Heart right ventricle (tissue), 16 donors: ENCODE data around the gene BCAS4. TPM values are rescaled to one million over a fixed set of nuclear protein-coding genes. Genes with fewer than 3 reads are reported as not detected.

Experiments
- ATAC-seq, 8 donors: fragments of 200-7000 bp; cut with Tn5 transposase; one replicate each; pipeline ENCODE4 v1.9.1; 2020; ENCODE audit warnings: mild to moderate bottlenecking in 8 of 8, moderate library complexity in 8 of 8, moderate number of reproducible peaks in 1 of 8
- DNase-seq, 2 donors: peaks; one replicate each; pipeline ENCODE4 v3.0.0-alpha.2; 2020
- H3K27ac ChIP-seq, 10 donors: fragments of 200-600 bp; sonication (generic) in 2 of 10; one replicate each; pipeline versions ENCODE4 v1.5.0 to v1.8.0; 2020 to 2022; ENCODE audit warnings: mild to moderate bottlenecking in 3 of 10
- H3K27me3 ChIP-seq, 7 donors: fragments of 200-600 bp; one replicate each; pipeline ENCODE4 v1.8.0; 2021 to 2022; ENCODE audit warnings: mild to moderate bottlenecking in 2 of 7
- H3K36me3 ChIP-seq, 9 donors: fragments of 200-600 bp; sonication (generic) in 1 of 9; one replicate each; pipeline versions ENCODE4 v1.5.0 to v1.8.0; 2020 to 2022; ENCODE audit warnings: mild to moderate bottlenecking in 2 of 9
- H3K4me1 ChIP-seq, 9 donors: fragments of 200-600 bp; sonication (generic) in 1 of 9; one replicate each; pipeline versions ENCODE4 v1.5.0 to v1.8.0; 2020 to 2022; ENCODE audit warnings: mild to moderate bottlenecking in 4 of 9
- H3K4me3 ChIP-seq, 10 donors: fragments of 200-600 bp; sonication (generic) in 2 of 10; one replicate each; pipeline versions ENCODE4 v1.5.0 to v1.8.0; 2020 to 2022; ENCODE audit warnings: mild to moderate bottlenecking in 7 of 10, moderate library complexity in 2 of 10
- H3K9me3 ChIP-seq, 11 donors: fragments of 200-600 bp in 10 of 11; sonication (generic) in 2 of 11; one replicate each; pipeline versions ENCODE4 v1.5.0 to v1.8.0; 2013 to 2022; ENCODE audit warnings: mild to moderate bottlenecking in 2 of 11, control low read depth in 1 of 11, moderate library complexity in 1 of 11
- WGBS, 2 donors: extraction: QIAGEN DNeasy Blood & Tissue Kit; methylation state at CpG; one replicate each; pipeline ENCODE4 v1.1.7; 2013; ENCODE audit warnings: inconsistent platforms in 1 of 2; 5-methylcytosine and 5-hydroxymethylcytosine counted together
- intact Hi-C, 10 donors: fragments of 100-400 bp; cut with DNase I; formaldehyde crosslinking; loops; one replicate each; pipeline versions ENCODE4 v1.11.1 to v1.14.2; 2022
- polyA plus RNA-seq, 2 donors: library from polyadenylated mRNA; stranded (reverse); fragments of 200-250 nt; gene quantifications; one replicate each; pipeline ENCODE4 v1.2.3, GENCODE V29; 2013
- total RNA-seq, 10 donors: library from RNA; stranded (reverse); fragmentation: NEBNext Ultra II Directional in 3 of 10; extraction: Animal tissue kit (Norgen Biotek cat#: 25700) in 3 of 10; gene quantifications; one replicate each; pipeline versions ENCODE4 v1.2.1 to v1.2.4, GENCODE V29; 2021 to 2023
- TF ChIP-seq, protein P1 (sequence below), 9 donors: fragments of 200-600 bp; sonication (generic) in 2 of 9; IDR thresholded peaks; one replicate each; pipeline versions ENCODE4 v1.5.0 to v1.8.0; 2021 to 2022; ENCODE audit warnings: antibody characterized with exemption in 9 of 9, mild to moderate bottlenecking in 5 of 9, moderate library complexity in 1 of 9
- donor health status: Arrhythmogenic right ventricular cardiomyopathy.
- donor health status: ischemic (EF 13 %, LVEDD 7.1; RV severe dilation, severe dysfunction).
- donor health status: healthy with polysubstance abuse.
- donor health status: DM: no; HTN: yes; CAD: no.
- donor health status: DM: no; HTN: no; CAD: no.
- donor health status: ischemic (EF 25% LVEDD 6.9; RV normal size, moderate dysfunction).
- donor health status: ischemic (EF 25% LVEDD 5.7; RV mildly dilated, moderate dysfunction).
- donor health status: healthy.
- donor health status: DM: yes; HTN: yes; CAD: no.
- donor health status: Ischemic cardiomyopathy.
- donor health status: ischemic (EF 35%, LVEDD 5.7; RV mildly dilated, moderate dysfunction).
- donor health status: nonischemic (EF 11% LVEDD 7.7; RV severe dilation, severe dysfunction).
- donor health status: DM: yes; HTN: yes; CAD: no.
- donor health status: PGD.
- donor health status: ischemic (EF 29% LVEDD 5.4; RV normal size, mild dysfunction).
- donor health status: nonischemic (EF 23%, LVEDD 6.1; RV moderate dilation, normal function).

Gene BCAS4
- total and polyA plus RNA-seq, 12 donors: 0.54 to 3.6 (median 2.2) TPM

DNA sequence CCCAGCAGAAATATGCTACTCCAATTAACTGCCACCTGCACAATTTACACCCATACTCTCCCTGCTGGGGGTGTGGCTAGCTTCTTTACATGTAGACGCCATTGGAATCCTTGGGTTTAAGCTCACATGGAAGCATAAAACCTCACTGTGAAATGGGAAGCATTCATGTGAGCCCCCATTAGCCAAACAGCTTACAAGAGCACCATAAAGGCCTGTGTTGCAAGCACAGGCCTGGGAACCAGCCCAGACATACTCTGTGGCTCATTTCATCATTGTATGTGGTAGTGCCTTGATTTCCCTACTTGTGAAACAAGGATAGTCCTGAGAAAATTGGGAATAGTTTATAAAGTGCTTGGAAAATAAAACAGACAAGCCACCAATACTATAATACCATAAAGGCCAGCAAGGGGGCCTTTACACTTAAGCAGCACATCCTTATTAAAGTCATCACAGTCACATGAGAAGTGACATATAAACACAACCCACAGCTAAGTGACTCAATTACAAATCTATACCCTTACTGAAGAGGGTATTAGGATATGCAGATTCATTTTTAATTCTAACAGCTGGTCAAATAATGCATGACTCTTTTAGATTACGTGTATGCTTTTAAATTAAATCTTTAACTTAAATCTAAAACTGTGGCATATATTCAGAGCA lies 129.5 kb downstream of the BCAS4 start:
- no peak overlapping the region for H3K27ac ChIP-seq
- no peaks in the 10 kb centered on the region for H3K27me3 ChIP-seq
- WGBS, 2 donors: 53 to 62% methylated on average over 2 of the region's 2 CpGs
- no peak overlapping the region for H3K4me3 ChIP-seq
- TF ChIP-seq, protein P1, sequence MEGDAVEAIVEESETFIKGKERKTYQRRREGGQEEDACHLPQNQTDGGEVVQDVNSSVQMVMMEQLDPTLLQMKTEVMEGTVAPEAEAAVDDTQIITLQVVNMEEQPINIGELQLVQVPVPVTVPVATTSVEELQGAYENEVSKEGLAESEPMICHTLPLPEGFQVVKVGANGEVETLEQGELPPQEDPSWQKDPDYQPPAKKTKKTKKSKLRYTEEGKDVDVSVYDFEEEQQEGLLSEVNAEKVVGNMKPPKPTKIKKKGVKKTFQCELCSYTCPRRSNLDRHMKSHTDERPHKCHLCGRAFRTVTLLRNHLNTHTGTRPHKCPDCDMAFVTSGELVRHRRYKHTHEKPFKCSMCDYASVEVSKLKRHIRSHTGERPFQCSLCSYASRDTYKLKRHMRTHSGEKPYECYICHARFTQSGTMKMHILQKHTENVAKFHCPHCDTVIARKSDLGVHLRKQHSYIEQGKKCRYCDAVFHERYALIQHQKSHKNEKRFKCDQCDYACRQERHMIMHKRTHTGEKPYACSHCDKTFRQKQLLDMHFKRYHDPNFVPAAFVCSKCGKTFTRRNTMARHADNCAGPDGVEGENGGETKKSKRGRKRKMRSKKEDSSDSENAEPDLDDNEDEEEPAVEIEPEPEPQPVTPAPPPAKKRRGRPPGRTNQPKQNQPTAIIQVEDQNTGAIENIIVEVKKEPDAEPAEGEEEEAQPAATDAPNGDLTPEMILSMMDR (IDR thresholded peaks at IDR 0.05): no peak
- H3K9me3 ChIP-seq: no peaks in the 10 kb centered on the region
- no peak for ATAC-seq
- DNase-seq: no peak
- intact Hi-C loops: loop anchor here in 1 of 10 donors (10.0 kb wide), 2 partner anchors 100 to 130 kb away; partner anchors contain the start of gene BCAS4
- peaks cover 0 to 65% (median 5%) of the 10 kb centered on the region in 9 donors for H3K36me3 ChIP-seq
- H3K4me1 ChIP-seq: peaks cover 2 to 97% (median 81%) of the 10 kb centered on the region in 9 donors

DNA sequence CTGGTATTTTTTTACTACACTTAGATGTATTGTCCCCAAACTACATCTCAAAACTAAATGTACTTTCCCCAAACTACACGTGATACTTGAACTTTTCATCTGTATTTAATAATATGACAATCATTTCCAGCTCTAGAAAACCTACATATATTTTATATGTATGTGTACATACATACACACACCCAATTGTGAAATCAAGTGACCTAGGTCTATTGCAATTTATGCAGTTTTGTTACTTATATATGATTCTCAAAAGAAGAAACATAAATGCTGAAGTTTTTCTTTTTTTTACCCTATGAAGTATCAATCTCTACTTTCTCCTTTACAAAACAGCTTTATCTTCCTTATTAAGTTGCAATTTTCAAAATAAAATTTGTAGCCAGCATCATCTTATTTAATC lies 131.7 kb downstream of the BCAS4 start:
- ATAC-seq: no peak
- Histone ChIP-seq H3K4me1 (peaks cover 2 to 81% (median 72%) of the 10 kb centered on the region in 9 donors), H3K9me3 (no peaks in the 10 kb centered on the region), H3K36me3 (peaks cover 0 to 57% (median 5%) of the 10 kb centered on the region in 9 donors), H3K4me3 (no peak overlapping the region), H3K27ac (no peak overlapping the region), H3K27me3 (no peaks in the 10 kb centered on the region)
- 50 to 51% methylated on average over 1 of the region's 1 CpG for WGBS, 2 donors
- intact Hi-C loops: loop anchor here in 2 of 10 donors (5.0 to 10.0 kb wide), 3 partner anchors 102 to 134 kb away; partner anchors contain the start of gene BCAS4 (in 1 of the 2)
- DNase-seq: no peak
- TF ChIP-seq, protein P1 (IDR thresholded peaks at IDR 0.05): no peak

Other genes with a start within 250 kb of the BCAS4 start
- gene RIPOR3, start 103.5 kb upstream of the BCAS4 start, total RNA-seq: 10 to 100 TPM in 1 of 10 donors, 1 to 10 TPM in 9; 1.6 to 21.8 (median 2.7) TPM
- gene RIPOR3, start 103.5 kb upstream of the BCAS4 start, polyA plus RNA-seq: 10 to 100 TPM in 1 of 2 donors, 1 to 10 TPM in 1; 6.3 to 50.2 TPM
- 1 to 10 TPM; 1.7 to 7.1 (median 3.7) TPM for gene PARD6B, start 63.5 kb upstream of the BCAS4 start, total RNA-seq
- 1 to 10 TPM; 1.3 to 3.1 TPM for gene PARD6B, start 63.5 kb upstream of the BCAS4 start, polyA plus RNA-seq
- 10 to 100 TPM; 30.9 to 46.1 (median 38.6) TPM for gene ADNP, start 136.4 kb downstream of the BCAS4 start, total RNA-seq
- 10 to 100 TPM; 14.6 to 27.8 TPM for gene ADNP, start 136.4 kb downstream of the BCAS4 start, polyA plus RNA-seq
- 10 to 100 TPM; 35.4 to 52.8 (median 49.9) TPM for gene DPM1, start 163.5 kb downstream of the BCAS4 start, total RNA-seq
- gene DPM1, start 163.5 kb downstream of the BCAS4 start, polyA plus RNA-seq: 10 to 100 TPM; 29.4 to 44.6 TPM
- 1 to 10 TPM; 2.3 to 3.2 (median 2.6) TPM for gene MOCS3, start 163.8 kb downstream of the BCAS4 start, total RNA-seq
- gene MOCS3, start 163.8 kb downstream of the BCAS4 start, polyA plus RNA-seq: 1 to 10 TPM in 1 of 2 donors, under 1 TPM in 1; 0.95 to 1.7 TPM
- under 1 TPM in 7 of 10 donors, not detected in 3; 0.15 to 0.56 (median 0.31) TPM for gene KCNG1, start 228.0 kb downstream of the BCAS4 start, total RNA-seq
- gene KCNG1, start 228.0 kb downstream of the BCAS4 start, polyA plus RNA-seq: under 1 TPM in 1 of 2 donors, not detected in 1; 0.99 TPM